Measurements from ENCODE around the gene IGF2BP2.

Gene IGF2BP2

GRCh38 chr3:185687271-185687878 is 137.5 kb downstream of the IGF2BP2 start:
- DNase-seq (ENCODE audit: low read depth): no peak
- TF ChIP-seq CTCF (IDR thresholded peaks at IDR 0.05; ENCODE audit: low read depth, low read length, missing control alignments): no peak
- no peak overlapping the region for H3K4me3 ChIP-seq (ENCODE audit: low read depth, low read length)

GRCh38 chr3:185685231-185686035 is 139.4 kb downstream of the IGF2BP2 start:
- no peak for DNase-seq (ENCODE audit: low read depth)
- H3K4me3 ChIP-seq (ENCODE audit: low read depth, low read length): no peak overlapping the region
- no peak for TF ChIP-seq CTCF (IDR thresholded peaks at IDR 0.05; ENCODE audit: low read depth, low read length, missing control alignments)

- TF ChIP-seq CTCF (IDR thresholded peaks at IDR 0.05; ENCODE audit: low read depth, low read length, missing control alignments): no peak
- no peak for DNase-seq (ENCODE audit: low read depth)
- no peak overlapping the region for H3K4me3 ChIP-seq (ENCODE audit: low read depth, low read length)
Observed at GRCh38 chr3:185680231-185680630, 144.6 kb downstream of the IGF2BP2 start.

- no peak overlapping the region for H3K4me3 ChIP-seq (ENCODE audit: low read depth, low read length)
- DNase-seq (ENCODE audit: low read depth): no peak
- no peak for TF ChIP-seq CTCF (IDR thresholded peaks at IDR 0.05; ENCODE audit: low read depth, low read length, missing control alignments)
Observed at GRCh38 chr3:185678027-185678426, 146.8 kb downstream of the IGF2BP2 start.

GRCh38 chr3:185677146-185677829 is 147.6 kb downstream of the IGF2BP2 start:
- DNase-seq (ENCODE audit: low read depth): peak; percentile 12
- TF ChIP-seq CTCF (IDR thresholded peaks at IDR 0.05; ENCODE audit: low read depth, low read length, missing control alignments): peak; percentile 79

GRCh38 chr3:185667574-185667973 is 157.3 kb downstream of the IGF2BP2 start:
- no peak for DNase-seq (ENCODE audit: low read depth)
- no peak for TF ChIP-seq CTCF (IDR thresholded peaks at IDR 0.05; ENCODE audit: low read depth, low read length, missing control alignments)
- no peak overlapping the region for H3K4me3 ChIP-seq (ENCODE audit: low read depth, low read length)

More at GRCh38 chr3:185677146-185677829, 147.6 kb downstream of the IGF2BP2 start:
- no peak overlapping the region for H3K4me3 ChIP-seq (ENCODE audit: low read depth, low read length)
